CD8-positive, alpha-beta memory T cell (primary cell): ENCODE measurements around the gene ADGRL2. TPM values are rescaled to one million over a fixed set of nuclear protein-coding genes. Genes with fewer than 3 reads are reported as not detected.

ENCODE experiments used
- CTCF ChIA-PET: fragments of 350-600 bp; sonication (Branson Sonifier 250); formaldehyde crosslinking; loops from one replicate; lab custom pipeline; 2021; ENCODE audit warnings: antibody characterized with exemption; lab: Charles Lee
- POLR2A ChIA-PET: fragments of 350-600 bp; sonication (Branson Sonifier 250); formaldehyde crosslinking; loops from one replicate; lab custom pipeline; 2021; ENCODE audit warnings: antibody characterized with exemption; lab: Charles Lee
- DNase-seq, 5 donors: peaks; one replicate each; pipeline versions ENCODE4 v3.0.0 to v3.0.0-alpha.2; 2020 to 2022; ENCODE audit warnings: mixed read lengths in 1 of 5
- H3K27ac ChIP-seq: one replicate; pipeline ENCODE4 v1.7.0; 2013; ENCODE audit warnings: low read depth, mild to moderate bottlenecking, low read length, moderate library complexity
- H3K27me3 ChIP-seq: 2 replicates; pipeline ENCODE4 v1.7.0; 2013; ENCODE audit warnings: low read length, mild to moderate bottlenecking; ENCODE audit not compliant: insufficient read depth, poor library complexity, severe bottlenecking
- H3K36me3 ChIP-seq: 2 replicates; pipeline ENCODE4 v1.7.0; 2013; ENCODE audit warnings: mild to moderate bottlenecking, low read length, moderate library complexity; ENCODE audit not compliant: insufficient read depth
- H3K4me1 ChIP-seq: 2 replicates; pipeline ENCODE4 v1.7.0; 2013; ENCODE audit warnings: mild to moderate bottlenecking, low read length, moderate library complexity; ENCODE audit not compliant: insufficient read depth
- H3K4me3 ChIP-seq: 2 replicates; pipeline ENCODE4 v1.7.0; 2013; ENCODE audit warnings: mild to moderate bottlenecking, low read length
- H3K9me3 ChIP-seq: 2 replicates; pipeline ENCODE4 v1.7.0; 2013; ENCODE audit warnings: mild to moderate bottlenecking, low read length
- H3K27ac Mint-ChIP-seq, 8 donors: one replicate each; pipeline ENCODE4 v1.8.0; 2020 to 2021; ENCODE audit warnings: mixed read lengths in 8 of 8, mild to moderate bottlenecking in 6 of 8, inconsistent platforms in 3 of 8, moderate library complexity in 3 of 8
- H3K27me3 Mint-ChIP-seq, 2 donors: one replicate each; pipeline ENCODE4 v1.8.0; 2020 to 2021; ENCODE audit warnings: mixed read lengths in 2 of 2, mild to moderate bottlenecking in 1 of 2, moderate library complexity in 1 of 2
- H3K36me3 Mint-ChIP-seq, 3 donors: one replicate each; pipeline ENCODE4 v1.8.0; 2020 to 2021; ENCODE audit warnings: mixed read lengths in 3 of 3, inconsistent platforms in 1 of 3, mild to moderate bottlenecking in 1 of 3
- H3K4me1 Mint-ChIP-seq, 3 donors: one replicate each; pipeline ENCODE4 v1.8.0; 2020 to 2021; ENCODE audit warnings: mixed read lengths in 3 of 3, inconsistent platforms in 1 of 3, mild to moderate bottlenecking in 1 of 3
- H3K4me3 Mint-ChIP-seq, 7 donors: one replicate each; pipeline ENCODE4 v1.8.0; 2020 to 2021; ENCODE audit warnings: mixed read lengths in 7 of 7, mild to moderate bottlenecking in 6 of 7, moderate library complexity in 4 of 7, inconsistent platforms in 2 of 7
- H3K9me3 Mint-ChIP-seq, 5 donors: one replicate each; pipeline ENCODE4 v1.8.0; 2020 to 2022; ENCODE audit warnings: mixed read lengths in 5 of 5, mild to moderate bottlenecking in 3 of 5, moderate library complexity in 2 of 5, inconsistent platforms in 1 of 5
- polyA plus RNA-seq: library from polyadenylated mRNA; unstranded; fragments of 300-500 nt; fragmentation: Illumina TruSeq; gene quantifications from one replicate; pipeline ENCODE4 v1.2.3, GENCODE V29; 2021
- total RNA-seq, 2 experiments: library from RNA; stranded (reverse); gene quantifications; one replicate each; pipeline ENCODE4 v1.2.3, GENCODE V29; 2021

Gene ADGRL2
- total and polyA plus RNA-seq, 3 experiments from 2014 or later: not detected

GRCh38 chr1:81780705-81781454 is 19.9 kb upstream of the ADGRL2 start:
- no peaks in the 10 kb centered on the region for H3K4me1 Mint-ChIP-seq
- DNase-seq: no peak
- POLR2A ChIA-PET: no interaction called here
- CTCF ChIA-PET: interaction anchor here (1.3 kb wide), 1 partner anchor 12 kb away, joined by 3 read pairs; no protein-coding TSS in a partner anchor
- no peaks in the 10 kb centered on the region for H3K27me3 Mint-ChIP-seq
- no peak overlapping the region for H3K27ac ChIP-seq
- no peak overlapping the region for H3K4me3 Mint-ChIP-seq
- H3K36me3 Mint-ChIP-seq: peaks cover 0 to 2% (median 0%) of the 10 kb centered on the region in 3 donors
- no peak overlapping the region for H3K27ac Mint-ChIP-seq
- H3K4me1 ChIP-seq: no peaks in the 10 kb centered on the region
- H3K9me3 Mint-ChIP-seq: peaks cover 0 to 21% (median 9%) of the 10 kb centered on the region in 5 donors
- no peaks in the 10 kb centered on the region for H3K27me3 ChIP-seq
- no peaks in the 10 kb centered on the region for H3K36me3 ChIP-seq
- H3K4me3 ChIP-seq: no peak overlapping the region
- no peaks in the 10 kb centered on the region for H3K9me3 ChIP-seq

- Histone ChIP-seq H3K27me3 (no peaks in the 10 kb centered on the region), H3K27ac (no peak overlapping the region), H3K4me3 (no peak overlapping the region), H3K36me3 (no peaks in the 10 kb centered on the region), H3K4me1 (no peaks in the 10 kb centered on the region), H3K9me3 (no peaks in the 10 kb centered on the region)
- Mint-ChIP-seq H3K27me3 (no peaks in the 10 kb centered on the region), H3K9me3 (peaks cover 0 to 19% (median 9%) of the 10 kb centered on the region in 5 donors), H3K4me1 (no peaks in the 10 kb centered on the region), H3K27ac (no peak overlapping the region), H3K4me3 (no peak overlapping the region), H3K36me3 (peaks cover 0 to 2% (median 0%) of the 10 kb centered on the region in 3 donors)
- CTCF ChIA-PET: no interaction called here
- no peak for DNase-seq
- POLR2A ChIA-PET: no interaction called here
These were observed 19.0 kb upstream of the ADGRL2 start for GRCh38 chr1:81781749-81782148.

GRCh38 chr1:81792184-81792583 is 8.6 kb upstream of the ADGRL2 start:
- H3K4me3 ChIP-seq: no peak overlapping the region
- H3K9me3 Mint-ChIP-seq: peaks cover 2 to 15% (median 5%) of the 10 kb centered on the region in 5 donors
- H3K27ac ChIP-seq: no peak overlapping the region
- H3K4me1 ChIP-seq: no peaks in the 10 kb centered on the region
- H3K27ac Mint-ChIP-seq: no peak overlapping the region
- ChIA-PET CTCF (no interaction called here), POLR2A (no interaction called here)
- H3K9me3 ChIP-seq: no peaks in the 10 kb centered on the region
- H3K27me3 Mint-ChIP-seq: no peaks in the 10 kb centered on the region
- H3K4me3 Mint-ChIP-seq: no peak overlapping the region
- no peaks in the 10 kb centered on the region for H3K36me3 ChIP-seq
- no peak for DNase-seq
- no peaks in the 10 kb centered on the region for H3K36me3 Mint-ChIP-seq
- no peaks in the 10 kb centered on the region for H3K27me3 ChIP-seq
- H3K4me1 Mint-ChIP-seq: no peaks in the 10 kb centered on the region

GRCh38 chr1:81797701-81798100 is 3.0 kb upstream of the ADGRL2 start:
- no peaks in the 10 kb centered on the region for H3K36me3 ChIP-seq
- DNase-seq: no peak
- no peak overlapping the region for H3K27ac Mint-ChIP-seq
- H3K4me3 ChIP-seq: no peak overlapping the region
- H3K9me3 ChIP-seq: no peaks in the 10 kb centered on the region
- no peaks in the 10 kb centered on the region for H3K4me1 ChIP-seq
- H3K9me3 Mint-ChIP-seq: peaks cover 4 to 17% (median 7%) of the 10 kb centered on the region in 5 donors
- no peaks in the 10 kb centered on the region for H3K36me3 Mint-ChIP-seq
- H3K4me3 Mint-ChIP-seq: no peak overlapping the region
- no peaks in the 10 kb centered on the region for H3K27me3 ChIP-seq
- ChIA-PET POLR2A (no interaction called here), CTCF (no interaction called here)
- H3K27me3 Mint-ChIP-seq: peaks cover 10 to 13% of the 10 kb centered on the region in 2 donors
- H3K27ac ChIP-seq: no peak overlapping the region
- H3K4me1 Mint-ChIP-seq: no peaks in the 10 kb centered on the region

GRCh38 chr1:81799939-81800694 is 617 bp upstream of the ADGRL2 start:
- H3K4me3 ChIP-seq: no peak overlapping the region
- CTCF ChIA-PET: no interaction called here
- H3K27me3 ChIP-seq: no peaks in the 10 kb centered on the region
- no peak overlapping the region for H3K4me3 Mint-ChIP-seq
- H3K9me3 Mint-ChIP-seq: peaks cover 4 to 29% (median 15%) of the 10 kb centered on the region in 5 donors
- POLR2A ChIA-PET: no interaction called here
- peaks cover 0 to 5% (median 0%) of the 10 kb centered on the region in 3 donors for H3K36me3 Mint-ChIP-seq
- H3K4me1 Mint-ChIP-seq: no peaks in the 10 kb centered on the region
- DNase-seq: no peak
- H3K9me3 ChIP-seq: no peaks in the 10 kb centered on the region
- no peaks in the 10 kb centered on the region for H3K36me3 ChIP-seq
- no peak overlapping the region for H3K27ac Mint-ChIP-seq
- H3K27ac ChIP-seq: no peak overlapping the region
- peaks cover 21 to 24% of the 10 kb centered on the region in 2 donors for H3K27me3 Mint-ChIP-seq
- no peaks in the 10 kb centered on the region for H3K4me1 ChIP-seq

- Mint-ChIP-seq H3K27ac (no peak overlapping the region), H3K4me3 (no peak overlapping the region), H3K4me1 (no peaks in the 10 kb centered on the region), H3K27me3 (peaks cover 21 to 24% of the 10 kb centered on the region in 2 donors), H3K36me3 (peaks cover 0 to 5% (median 0%) of the 10 kb centered on the region in 3 donors), H3K9me3 (peaks cover 3 to 34% (median 17%) of the 10 kb centered on the region in 5 donors)
- POLR2A ChIA-PET: no interaction called here
- Histone ChIP-seq H3K27ac (no peak overlapping the region), H3K36me3 (no peaks in the 10 kb centered on the region), H3K27me3 (no peaks in the 10 kb centered on the region), H3K9me3 (no peaks in the 10 kb centered on the region), H3K4me3 (no peak overlapping the region), H3K4me1 (no peaks in the 10 kb centered on the region)
- CTCF ChIA-PET: no interaction called here
- DNase-seq: no peak
These were observed 1.1 kb downstream of the ADGRL2 start for GRCh38 chr1:81801651-81802456.

- Histone ChIP-seq H3K9me3 (no peaks in the 10 kb centered on the region), H3K4me3 (no peak overlapping the region), H3K36me3 (no peaks in the 10 kb centered on the region), H3K27ac (no peak overlapping the region), H3K27me3 (no peaks in the 10 kb centered on the region), H3K4me1 (no peaks in the 10 kb centered on the region)
- Mint-ChIP-seq H3K27ac (no peak overlapping the region), H3K36me3 (peaks cover 0 to 5% (median 0%) of the 10 kb centered on the region in 3 donors), H3K9me3 (peaks cover under 1 to 32% (median 17%) of the 10 kb centered on the region in 5 donors), H3K4me3 (no peak overlapping the region), H3K4me1 (no peaks in the 10 kb centered on the region), H3K27me3 (peaks cover 21 to 24% of the 10 kb centered on the region in 2 donors)
- ChIA-PET POLR2A (no interaction called here), CTCF (no interaction called here)
- no peak for DNase-seq
These were observed 1.6 kb downstream of the ADGRL2 start for GRCh38 chr1:81802457-81802706.
